ENCODE measurements around the gene TEX48. TPM values are rescaled to one million over a fixed set of nuclear protein-coding genes. Genes with fewer than 3 reads are reported as not detected.

TEX48 gene
- total and polyA plus RNA-seq, 7 experiments from 2014 or later = 0.85 TPM; not detected in 6

DNA sequence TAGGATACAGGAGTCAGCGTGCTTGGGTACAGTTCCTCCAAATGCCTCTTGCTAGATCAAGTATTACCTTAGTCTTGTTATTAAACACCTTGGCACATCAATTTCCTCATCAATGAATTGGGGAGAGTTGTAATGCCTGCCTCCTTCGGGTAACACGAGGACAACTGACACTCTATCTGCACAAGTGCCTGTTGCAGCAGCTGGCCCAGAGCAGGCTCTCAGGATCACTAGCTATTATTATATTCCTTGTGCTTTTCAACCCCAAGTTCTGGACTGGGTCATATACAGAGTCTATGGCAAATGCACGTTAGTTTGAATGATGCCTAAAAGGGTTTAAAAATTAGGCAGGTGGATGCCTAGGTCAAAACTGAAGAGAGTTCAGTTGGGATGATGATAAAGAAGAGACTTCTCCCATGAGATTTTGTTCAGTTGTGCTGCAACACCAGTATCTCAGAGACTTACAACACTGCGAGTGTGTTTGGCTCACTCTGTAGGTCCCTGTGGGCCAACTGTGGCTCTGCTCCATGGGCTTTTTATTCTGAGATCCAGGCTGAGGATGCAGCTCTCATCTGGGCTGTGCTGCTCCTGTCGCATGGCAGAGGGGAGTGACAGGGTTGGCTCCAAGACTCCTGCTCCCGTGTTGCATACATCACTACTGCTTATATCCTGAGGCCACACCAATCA, 41.1 kb upstream of the TEX48 start:
- H3K4me3 ChIP-seq (ENCODE audit: low read length) = no peak overlapping the region
- Mint-ChIP-seq H3K27ac (peak overlapping the region in 1 of 9 donors; percentile 58), H3K36me3 (peaks cover 0 to 54% (median 0%) of the 10 kb centered on the region in 5 donors), H3K27me3 (no peaks in the 10 kb centered on the region), H3K4me3 (no peak overlapping the region), H3K9me3 (peaks cover 0 to 17% (median 0%) of the 10 kb centered on the region in 11 donors), H3K4me1 (peaks cover 7 to 82% (median 16%) of the 10 kb centered on the region in 7 donors)
- CTCF ChIA-PET = no interaction called here
- no peaks in the 10 kb centered on the region for H3K9me3 ChIP-seq (ENCODE audit: control insufficient read depth in 2 of 3, low read length in 3 of 3)
- intact Hi-C loops (cut with micrococcal nuclease) = no loop called here
- POLR2A ChIA-PET = no interaction called here
- H3K36me3 ChIP-seq (ENCODE audit: control insufficient read depth in 2 of 3, insufficient read depth in 3 of 3, low read length in 3 of 3) = no peaks in the 10 kb centered on the region
- ATAC-seq = no peak
- no peak overlapping the region for H3K27ac ChIP-seq (ENCODE audit: low read depth, low read length)
- H3K4me1 ChIP-seq (ENCODE audit: control insufficient read depth in 2 of 2, insufficient read depth in 2 of 2, low read length in 2 of 2) = peaks cover 14 to 23% of the 10 kb centered on the region in 2 donors
- DNase-seq = no peak
- H3K27me3 ChIP-seq (ENCODE audit: control insufficient read depth in 2 of 2, insufficient read depth in 2 of 2, low read length in 2 of 2) = no peaks in the 10 kb centered on the region

DNA sequence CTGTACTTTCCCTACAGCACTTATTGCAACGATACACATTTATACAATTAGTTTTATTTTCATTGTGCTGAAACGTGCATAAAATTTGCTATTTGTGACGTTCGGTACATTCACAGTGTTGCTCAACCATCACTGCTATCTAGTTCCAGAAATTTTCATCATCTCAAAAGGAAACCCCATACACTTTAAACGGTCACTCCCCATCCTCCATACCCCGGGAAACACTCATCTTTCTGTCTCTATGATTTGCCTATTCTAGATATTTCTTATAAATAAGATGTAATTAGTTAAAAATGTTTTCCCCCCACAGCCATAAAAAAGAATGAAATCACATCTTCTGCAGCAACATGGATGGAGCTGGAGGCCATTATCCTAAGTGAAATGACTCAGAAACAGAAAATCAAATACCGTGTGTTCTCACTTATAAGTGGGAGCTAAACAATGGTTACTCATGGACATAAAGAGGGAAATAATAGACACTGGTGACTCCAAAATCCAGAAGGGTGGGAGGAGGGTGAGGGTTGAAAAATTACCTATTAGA, 40.2 kb upstream of the TEX48 start:
- intact Hi-C loops (cut with micrococcal nuclease) = no loop called here
- DNase-seq (no peak), ATAC-seq (no peak)
- H3K36me3 ChIP-seq (ENCODE audit: control insufficient read depth in 2 of 3, insufficient read depth in 3 of 3, low read length in 3 of 3) = no peaks in the 10 kb centered on the region
- Mint-ChIP-seq H3K9me3 (peaks cover 0 to 19% (median 0%) of the 10 kb centered on the region in 11 donors), H3K27me3 (no peaks in the 10 kb centered on the region), H3K4me1 (peaks cover 10 to 87% (median 20%) of the 10 kb centered on the region in 7 donors), H3K36me3 (peaks cover 0 to 52% (median 0%) of the 10 kb centered on the region in 5 donors), H3K27ac (peak overlapping the region in 1 of 9 donors; percentile 97), H3K4me3 (no peak overlapping the region)
- no peak overlapping the region for H3K4me3 ChIP-seq (ENCODE audit: low read length)
- no peaks in the 10 kb centered on the region for H3K9me3 ChIP-seq (ENCODE audit: control insufficient read depth in 2 of 3, low read length in 3 of 3)
- H3K27ac ChIP-seq (ENCODE audit: low read depth, low read length) = no peak overlapping the region
- CTCF ChIA-PET = no interaction called here
- POLR2A ChIA-PET = no interaction called here
- H3K4me1 ChIP-seq (ENCODE audit: control insufficient read depth in 2 of 2, insufficient read depth in 2 of 2, low read length in 2 of 2) = peaks cover 14 to 33% of the 10 kb centered on the region in 2 donors
- no peaks in the 10 kb centered on the region for H3K27me3 ChIP-seq (ENCODE audit: control insufficient read depth in 2 of 2, insufficient read depth in 2 of 2, low read length in 2 of 2)

GRCh38 chr9:114721491-114722079, 39.6 kb upstream of the TEX48 start:
- intact Hi-C loops (cut with micrococcal nuclease) = no loop called here
- Mint-ChIP-seq H3K4me1 (peaks cover 10 to 90% (median 20%) of the 10 kb centered on the region in 7 donors), H3K27ac (peak overlapping the region in 2 of 9 donors; percentile 1 to 97), H3K9me3 (peaks cover 0 to 24% (median 0%) of the 10 kb centered on the region in 11 donors), H3K36me3 (peaks cover 0 to 57% (median 0%) of the 10 kb centered on the region in 5 donors), H3K4me3 (peak overlapping the region in 1 of 10 donors; percentile 26), H3K27me3 (no peaks in the 10 kb centered on the region)
- Histone ChIP-seq H3K27me3 (ENCODE audit: control insufficient read depth in 2 of 2, insufficient read depth in 2 of 2, low read length in 2 of 2) (no peaks in the 10 kb centered on the region), H3K4me1 (ENCODE audit: control insufficient read depth in 2 of 2, insufficient read depth in 2 of 2, low read length in 2 of 2) (peaks cover 14 to 34% of the 10 kb centered on the region in 2 donors), H3K27ac (ENCODE audit: low read depth, low read length) (no peak overlapping the region), H3K9me3 (ENCODE audit: control insufficient read depth in 2 of 3, low read length in 3 of 3) (no peaks in the 10 kb centered on the region), H3K4me3 (ENCODE audit: low read length) (no peak overlapping the region), H3K36me3 (ENCODE audit: control insufficient read depth in 2 of 3, insufficient read depth in 3 of 3, low read length in 3 of 3) (no peaks in the 10 kb centered on the region)
- ChIA-PET POLR2A (no interaction called here), CTCF (no interaction called here)
- no peak for ATAC-seq
- DNase-seq = no peak

GRCh38 chr9:114720086-114720676, 38.2 kb upstream of the TEX48 start:
- H3K27me3 Mint-ChIP-seq = no peaks in the 10 kb centered on the region
- DNase-seq (no peak), ATAC-seq (no peak)
- peaks cover 0 to 25% (median 0%) of the 10 kb centered on the region in 11 donors for H3K9me3 Mint-ChIP-seq
- Histone ChIP-seq H3K4me3 (ENCODE audit: low read length) (no peak overlapping the region), H3K27ac (ENCODE audit: low read depth, low read length) (no peak overlapping the region), H3K9me3 (ENCODE audit: control insufficient read depth in 2 of 3, low read length in 3 of 3) (no peaks in the 10 kb centered on the region), H3K36me3 (ENCODE audit: control insufficient read depth in 2 of 3, insufficient read depth in 3 of 3, low read length in 3 of 3) (no peaks in the 10 kb centered on the region), H3K4me1 (ENCODE audit: control insufficient read depth in 2 of 2, insufficient read depth in 2 of 2, low read length in 2 of 2) (peaks cover 14 to 34% of the 10 kb centered on the region in 2 donors), H3K27me3 (ENCODE audit: control insufficient read depth in 2 of 2, insufficient read depth in 2 of 2, low read length in 2 of 2) (no peaks in the 10 kb centered on the region)
- peak overlapping the region in 2 of 9 donors; percentile 7 to 97 for H3K27ac Mint-ChIP-seq
- H3K36me3 Mint-ChIP-seq = peaks cover 0 to 64% (median 0%) of the 10 kb centered on the region in 5 donors
- POLR2A ChIA-PET = no interaction called here
- intact Hi-C loops (cut with micrococcal nuclease) = no loop called here
- CTCF ChIA-PET = interaction anchor here (0.9 kb wide), 1 partner anchor 18 kb away, joined by 4 read pairs; no protein-coding TSS in a partner anchor
- H3K4me1 Mint-ChIP-seq = peaks cover 10 to 89% (median 20%) of the 10 kb centered on the region in 7 donors
- no peak overlapping the region for H3K4me3 Mint-ChIP-seq

DNA sequence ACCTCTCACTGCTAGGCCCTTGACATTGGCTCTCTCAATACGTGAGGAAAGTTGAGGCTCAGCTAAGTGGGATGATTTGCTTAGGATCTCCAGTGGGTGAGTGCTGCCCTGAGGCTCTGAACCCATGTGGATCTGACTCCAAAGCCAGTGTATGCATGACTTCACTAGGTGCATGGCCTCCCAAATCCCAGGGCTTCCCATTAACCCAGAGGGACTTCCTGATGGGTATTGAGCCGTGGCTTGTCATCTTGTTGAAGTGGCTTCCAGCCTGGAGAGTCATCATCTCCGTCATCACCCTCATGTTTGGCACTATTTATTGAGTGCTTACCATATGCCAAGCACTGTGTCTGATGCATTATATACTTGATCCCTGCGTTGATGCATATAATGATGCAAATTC, 37.3 kb upstream of the TEX48 start:
- peaks cover 0 to 64% (median 0%) of the 10 kb centered on the region in 5 donors for H3K36me3 Mint-ChIP-seq
- ATAC-seq = no peak
- H3K4me3 Mint-ChIP-seq = peak overlapping the region in 2 of 10 donors; percentile 50 to 75
- ChIA-PET POLR2A (interaction anchor here (0.6 kb wide), 1 partner anchor 335 kb away, joined by 3 read pairs; no protein-coding TSS in a partner anchor), CTCF (no interaction called here)
- DNase-seq = no peak
- Histone ChIP-seq H3K36me3 (ENCODE audit: control insufficient read depth in 2 of 3, insufficient read depth in 3 of 3, low read length in 3 of 3) (no peaks in the 10 kb centered on the region), H3K4me3 (ENCODE audit: low read length) (no peak overlapping the region), H3K9me3 (ENCODE audit: control insufficient read depth in 2 of 3, low read length in 3 of 3) (no peaks in the 10 kb centered on the region), H3K4me1 (ENCODE audit: control insufficient read depth in 2 of 2, insufficient read depth in 2 of 2, low read length in 2 of 2) (peaks cover 14 to 34% of the 10 kb centered on the region in 2 donors), H3K27ac (ENCODE audit: low read depth, low read length) (no peak overlapping the region), H3K27me3 (ENCODE audit: control insufficient read depth in 2 of 2, insufficient read depth in 2 of 2, low read length in 2 of 2) (no peaks in the 10 kb centered on the region)
- peaks cover 10 to 84% (median 20%) of the 10 kb centered on the region in 7 donors for H3K4me1 Mint-ChIP-seq
- intact Hi-C loops (cut with micrococcal nuclease) = loop anchor here in 1 of 2 donors (1.0 kb wide), 6 partner anchors 20 to 211 kb away; partner anchors contain the start of genes TEX48 and TNFSF8
- H3K27me3 Mint-ChIP-seq = no peaks in the 10 kb centered on the region
- peaks cover 0 to 25% (median 0%) of the 10 kb centered on the region in 11 donors for H3K9me3 Mint-ChIP-seq
- peak overlapping the region in 2 of 9 donors; percentile 7 to 97 for H3K27ac Mint-ChIP-seq

DNA sequence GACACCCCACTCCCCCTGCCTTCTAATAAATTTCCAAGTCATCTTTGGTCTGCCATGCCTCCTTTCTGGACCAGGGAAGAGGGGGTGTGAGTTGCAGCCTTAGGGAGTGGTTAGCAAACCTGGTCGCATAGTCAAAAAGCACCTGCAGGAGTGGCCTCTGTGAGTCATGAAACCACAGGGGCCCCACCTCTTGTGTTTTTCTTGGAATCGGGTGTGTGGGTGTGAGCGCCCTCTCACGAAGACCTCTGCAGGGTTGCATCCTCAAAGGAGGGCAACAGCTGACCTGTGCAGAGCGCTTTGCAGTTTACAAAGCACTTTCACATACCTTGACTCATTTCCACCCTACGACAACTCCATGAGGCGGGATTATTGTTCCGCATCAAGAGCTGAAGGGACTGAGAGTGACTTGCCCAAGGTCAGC, 36.8 kb upstream of the TEX48 start:
- Mint-ChIP-seq H3K9me3 (peaks cover 0 to 25% (median 0%) of the 10 kb centered on the region in 11 donors), H3K27me3 (no peaks in the 10 kb centered on the region), H3K36me3 (peaks cover 0 to 68% (median 0%) of the 10 kb centered on the region in 5 donors), H3K27ac (peak overlapping the region in 6 of 9 donors; percentile 12 to 97 (median 64)), H3K4me1 (peaks cover 10 to 88% (median 20%) of the 10 kb centered on the region in 7 donors), H3K4me3 (peak overlapping the region in 9 of 10 donors; percentile 0 to 75 (median 19))
- DNase-seq (peak in 5 of 9 donors; percentile 8 to 91 (median 18)), ATAC-seq (peak; percentile 76)
- H3K27ac ChIP-seq (ENCODE audit: low read depth, low read length) = no peak overlapping the region
- intact Hi-C loops (cut with micrococcal nuclease) = loop anchor here (1.0 kb wide), 8 partner anchors 9 to 211 kb away; partner anchors contain the start of genes TEX48 (in 2 of the 2) and TNFSF8 (in 1 of the 2)
- H3K36me3 ChIP-seq (ENCODE audit: control insufficient read depth in 2 of 3, insufficient read depth in 3 of 3, low read length in 3 of 3) = no peaks in the 10 kb centered on the region
- H3K4me3 ChIP-seq (ENCODE audit: low read length) = no peak overlapping the region
- ChIA-PET CTCF (no interaction called here), POLR2A (interaction anchor here (0.6 kb wide), 1 partner anchor 335 kb away, joined by 3 read pairs; no protein-coding TSS in a partner anchor)
- H3K27me3 ChIP-seq (ENCODE audit: control insufficient read depth in 2 of 2, insufficient read depth in 2 of 2, low read length in 2 of 2) = no peaks in the 10 kb centered on the region
- no peaks in the 10 kb centered on the region for H3K9me3 ChIP-seq (ENCODE audit: control insufficient read depth in 2 of 3, low read length in 3 of 3)
- H3K4me1 ChIP-seq (ENCODE audit: control insufficient read depth in 2 of 2, insufficient read depth in 2 of 2, low read length in 2 of 2) = peaks cover 14 to 34% of the 10 kb centered on the region in 2 donors

Measured in naive thymus-derived CD4-positive, alpha-beta T cell (primary cell).